AG04449 (cell line): Measurements from ENCODE around the gene HSPB7.
"Not testable (repeated sequence)": the region's sequence is repeated elsewhere in the genome, so short reads cannot be mapped to it uniquely, and the experiment has no call there.

ENCODE experiments used
- CTCF ChIA-PET: fragments of 350-600 bp; formaldehyde crosslinking; extraction: SDS; loops from one replicate; lab custom pipeline; 2021; ENCODE audit warnings: antibody characterized with exemption; lab: Yijun Ruan, JAX
- POLR2A ChIA-PET: fragments of 400-600, 350-600 bp; formaldehyde crosslinking; extraction: SDS; loops from one replicate; lab custom pipeline; 2020; ENCODE audit warnings: antibody characterized with exemption, inconsistent platforms; lab: Yijun Ruan, JAX
- DNase-seq: peaks from one replicate; pipeline ENCODE4 v3.0.0-alpha.2; 2010; ENCODE audit warnings: low read depth, low spot score
- H3K4me3 ChIP-seq: 2 replicates; pipeline ENCODE4 v1.5.1; 2011; ENCODE audit warnings: low read depth, mild to moderate bottlenecking, control low read depth, low read length
- TF ChIP-seq, protein P1 (sequence below): IDR thresholded peaks from one replicate; pipeline ENCODE4 v1.5.1; 2011; ENCODE audit warnings: mild to moderate bottlenecking, moderate library complexity, low read length, control low read depth, inconsistent platforms; ENCODE audit not compliant: insufficient read depth; ENCODE audit errors: missing control alignments

Gene HSPB7

DNA sequence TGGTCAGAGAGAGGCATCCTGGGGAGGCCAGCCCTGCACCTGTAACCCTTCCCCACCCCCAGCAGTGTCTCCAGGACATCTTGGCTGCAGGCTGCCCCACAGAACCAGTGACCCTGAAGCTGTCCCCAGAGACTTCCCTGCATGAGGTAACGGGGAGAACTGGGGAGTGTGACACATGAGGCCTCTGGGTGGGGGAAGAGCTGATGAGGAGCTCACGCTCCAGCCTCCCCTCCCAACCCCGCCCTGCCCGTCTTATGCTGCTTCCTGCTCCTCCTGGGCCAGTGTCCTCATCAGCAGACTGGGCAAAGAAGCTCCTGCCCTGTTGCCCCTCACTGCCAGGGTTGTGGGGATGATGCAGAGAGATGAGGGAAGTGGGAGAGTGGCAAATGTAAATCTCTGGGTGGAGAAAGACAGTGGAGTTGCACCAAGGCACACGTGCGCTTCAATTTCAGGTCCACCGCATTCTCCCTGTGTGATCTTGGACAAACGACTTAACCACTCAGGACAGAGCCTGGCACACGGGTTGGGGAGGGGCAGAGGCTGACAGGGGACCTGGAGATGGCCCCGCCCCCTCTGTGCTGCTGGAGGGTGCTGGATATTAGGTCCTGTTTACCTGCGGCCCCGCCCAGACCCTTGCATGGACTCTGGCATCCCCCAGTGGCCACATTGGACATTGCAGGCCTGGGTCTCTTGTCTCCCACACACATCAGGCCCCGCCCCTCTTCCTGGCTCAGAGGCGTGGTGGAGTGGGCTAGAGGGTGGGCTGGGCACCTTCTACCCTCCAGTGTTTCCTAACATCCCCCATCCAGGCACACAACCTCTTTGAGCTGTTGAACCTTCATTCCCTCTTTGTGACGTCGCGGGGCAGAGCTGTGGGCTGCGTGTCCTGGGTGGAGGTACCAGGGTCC lies 38.0 kb upstream of the HSPB7 start:
- ChIA-PET CTCF (interaction anchor here (1.0 to 6.2 kb wide), 16 partner anchors 9 to 464 kb away, joined by 3 to 129 read pairs (median 4); partner anchors contain the start of genes CLCNKB, DDI2, FAM131C and HSPB7), POLR2A (no interaction called here)
- DNase-seq = no peak
- TF ChIP-seq, protein P1, sequence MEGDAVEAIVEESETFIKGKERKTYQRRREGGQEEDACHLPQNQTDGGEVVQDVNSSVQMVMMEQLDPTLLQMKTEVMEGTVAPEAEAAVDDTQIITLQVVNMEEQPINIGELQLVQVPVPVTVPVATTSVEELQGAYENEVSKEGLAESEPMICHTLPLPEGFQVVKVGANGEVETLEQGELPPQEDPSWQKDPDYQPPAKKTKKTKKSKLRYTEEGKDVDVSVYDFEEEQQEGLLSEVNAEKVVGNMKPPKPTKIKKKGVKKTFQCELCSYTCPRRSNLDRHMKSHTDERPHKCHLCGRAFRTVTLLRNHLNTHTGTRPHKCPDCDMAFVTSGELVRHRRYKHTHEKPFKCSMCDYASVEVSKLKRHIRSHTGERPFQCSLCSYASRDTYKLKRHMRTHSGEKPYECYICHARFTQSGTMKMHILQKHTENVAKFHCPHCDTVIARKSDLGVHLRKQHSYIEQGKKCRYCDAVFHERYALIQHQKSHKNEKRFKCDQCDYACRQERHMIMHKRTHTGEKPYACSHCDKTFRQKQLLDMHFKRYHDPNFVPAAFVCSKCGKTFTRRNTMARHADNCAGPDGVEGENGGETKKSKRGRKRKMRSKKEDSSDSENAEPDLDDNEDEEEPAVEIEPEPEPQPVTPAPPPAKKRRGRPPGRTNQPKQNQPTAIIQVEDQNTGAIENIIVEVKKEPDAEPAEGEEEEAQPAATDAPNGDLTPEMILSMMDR = peak; percentile 94
- no peak overlapping the region for H3K4me3 ChIP-seq

DNA sequence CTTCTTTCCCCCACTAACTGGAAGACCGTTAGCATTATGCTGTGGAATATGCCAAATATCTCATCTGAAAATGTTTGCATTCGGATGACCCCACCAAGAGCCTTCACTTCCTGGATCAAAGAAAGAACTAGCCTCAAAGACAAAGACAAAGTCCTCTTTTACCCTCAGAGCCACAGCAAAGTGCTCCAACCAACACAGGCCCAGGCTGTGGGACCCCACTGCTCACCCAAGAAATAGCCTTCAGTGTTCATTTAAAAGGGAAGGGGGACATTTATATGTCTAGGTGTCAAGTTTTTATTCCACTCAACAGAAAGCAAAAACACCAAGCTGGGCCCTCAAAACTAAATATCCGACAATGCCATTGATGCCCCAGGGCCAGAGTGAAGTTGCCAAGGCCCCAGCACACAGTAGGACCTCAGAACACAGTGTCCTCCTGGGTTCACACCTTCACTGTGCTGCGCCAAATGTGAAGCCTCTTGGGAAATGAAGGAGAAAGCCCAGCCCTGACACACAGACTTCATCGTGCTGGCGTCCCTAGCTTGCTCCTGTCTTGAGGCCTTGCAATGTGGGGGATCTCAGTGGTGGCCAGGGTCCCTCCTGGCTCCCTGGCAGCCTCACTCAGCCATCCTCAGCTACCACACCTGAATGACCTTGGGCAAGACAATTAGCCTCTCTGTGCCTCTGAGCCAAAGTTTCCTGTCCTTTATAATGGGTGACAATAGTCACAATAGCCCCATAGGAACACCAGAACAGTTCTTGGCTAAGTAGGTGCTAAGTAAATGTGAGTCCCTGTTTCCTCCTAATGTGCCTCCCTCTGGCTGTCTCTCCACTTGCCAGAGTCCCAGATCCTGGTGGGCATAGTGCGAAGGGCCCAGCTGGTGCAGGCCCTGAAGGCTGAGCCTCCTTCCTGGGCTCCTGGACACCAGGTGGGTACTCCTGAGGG lies 37.0 kb upstream of the HSPB7 start:
- no peak overlapping the region for H3K4me3 ChIP-seq
- no peak for DNase-seq
- ChIA-PET POLR2A (no interaction called here), CTCF (interaction anchor here (1.0 to 6.2 kb wide), 16 partner anchors 8 to 464 kb away, joined by 3 to 129 read pairs (median 4); partner anchors contain the start of genes CLCNKB, FAM131C and HSPB7)
- TF ChIP-seq, protein P1 = no peak

DNA sequence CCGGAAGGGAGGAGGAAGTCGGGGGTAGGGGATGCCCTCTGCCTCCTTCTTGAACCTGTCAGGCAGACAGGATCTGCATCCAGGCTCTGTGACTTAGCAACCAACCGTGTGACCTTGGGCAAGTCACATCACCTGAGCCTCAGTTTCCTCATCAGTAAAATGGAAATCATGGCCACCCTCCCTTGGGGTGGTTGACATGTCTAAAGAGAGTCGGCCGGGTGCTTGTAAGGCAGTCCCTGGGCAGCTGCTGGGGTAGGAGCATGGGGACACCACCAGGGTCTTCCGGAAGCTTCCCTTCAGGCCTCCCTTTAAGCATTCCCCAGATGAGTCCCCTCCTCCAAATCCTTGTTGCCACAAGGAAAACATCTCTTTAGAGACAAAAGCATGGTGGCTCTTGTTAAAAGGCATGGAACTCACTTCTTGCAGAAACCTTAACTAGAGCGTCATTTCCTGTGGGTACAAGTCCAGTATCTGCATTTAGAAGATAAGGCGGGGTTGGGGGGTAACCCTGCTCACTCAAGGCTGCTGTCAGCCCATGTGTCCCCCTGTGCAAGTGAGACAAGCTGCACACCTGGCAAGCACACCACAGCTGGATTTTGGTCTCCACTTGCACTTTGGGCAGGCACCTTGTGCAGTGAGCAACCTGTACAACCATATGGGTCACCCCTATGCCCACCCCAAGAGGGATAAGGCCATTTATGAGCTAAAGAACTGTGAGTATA lies 36.1 kb upstream of the HSPB7 start:
- no peak overlapping the region for H3K4me3 ChIP-seq
- no peak for DNase-seq
- ChIA-PET POLR2A (no interaction called here), CTCF (interaction anchor here (1.0 to 6.2 kb wide), 11 partner anchors 10 to 267 kb away, joined by 3 to 129 read pairs (median 6); partner anchors contain the start of gene FAM131C)
- TF ChIP-seq, protein P1 = no peak

DNA sequence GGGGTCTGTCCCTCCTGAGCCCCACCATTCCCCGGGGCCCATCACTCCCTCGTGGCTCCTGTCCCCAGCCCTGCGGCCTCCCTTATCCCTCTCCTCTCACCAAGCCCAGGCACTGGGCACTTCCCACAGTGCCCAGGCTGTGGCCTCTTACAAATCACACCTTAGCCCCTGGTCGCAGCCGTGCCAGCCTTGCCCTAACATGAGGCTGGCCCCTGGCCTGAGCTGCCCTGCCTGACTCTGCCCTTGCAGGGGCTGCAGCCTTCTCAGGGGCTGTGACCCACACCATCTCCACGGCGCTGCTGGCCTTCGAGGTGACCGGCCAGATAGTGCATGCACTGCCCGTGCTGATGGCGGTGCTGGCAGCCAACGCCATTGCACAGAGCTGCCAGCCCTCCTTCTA lies 34.1 kb upstream of the HSPB7 start:
- H3K4me3 ChIP-seq, POLR2A ChIA-PET, DNase-seq: not testable (repeated sequence)
- CTCF ChIA-PET = interaction anchor here (6.2 kb wide), 1 partner anchor 42 kb away, joined by 129 read pairs; no protein-coding TSS in a partner anchor

DNA sequence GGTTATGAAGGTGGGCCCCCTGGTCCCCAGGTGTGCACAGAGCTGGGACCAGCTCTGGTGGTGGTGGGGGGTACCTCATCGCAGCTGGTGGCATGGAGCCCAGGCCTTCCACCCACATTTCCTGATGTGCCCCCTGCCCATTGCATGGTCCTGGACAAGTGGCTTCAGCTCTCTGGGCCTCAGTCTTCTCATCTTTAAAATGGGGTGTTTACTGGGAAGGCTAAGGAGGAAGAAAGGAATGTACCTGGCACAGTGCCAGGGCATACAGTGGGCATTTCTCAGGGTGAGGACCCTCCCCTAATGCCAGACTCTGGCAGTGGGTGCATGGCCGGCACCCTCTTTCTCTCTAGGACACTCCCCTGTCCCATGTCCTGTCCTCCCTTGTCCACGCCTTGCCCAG lies 33.2 kb upstream of the HSPB7 start:
- ChIA-PET CTCF (interaction anchor here (1.1 to 1.9 kb wide), 2 partner anchors 18 to 41 kb away, joined by 3 to 5 read pairs; no protein-coding TSS in a partner anchor), POLR2A (no interaction called here)
- H3K4me3 ChIP-seq = no peak overlapping the region

More for the DNA sequence above, 33.2 kb upstream of the HSPB7 start:
- DNase-seq = no peak
- TF ChIP-seq, protein P1 = no peak
